Heart left ventricle (tissue), 16 donors: Measurements from ENCODE around the gene ARHGAP45. TPM values are rescaled to one million over a fixed set of nuclear protein-coding genes. Genes with fewer than 3 reads are reported as not detected.

Experiments
- ATAC-seq, 4 donors: fragments of 200-7000 bp; cut with Tn5 transposase; one replicate each; pipeline ENCODE4 v1.9.1; 2020 to 2022; ENCODE audit warnings: moderate library complexity in 4 of 4, mild to moderate bottlenecking in 3 of 4, moderate number of reproducible peaks in 1 of 4
- DNase-seq, 5 donors: peaks; one replicate each; pipeline ENCODE4 v3.0.0-alpha.2; 2020
- H3K27ac ChIP-seq, 12 donors: fragments of 200-600 bp; sonication (generic) in 4 of 12; one replicate each; pipeline versions ENCODE4 v1.5.0 to v1.8.0; 2016 to 2022; ENCODE audit warnings: mild to moderate bottlenecking in 2 of 12
- H3K27me3 ChIP-seq, 9 donors: fragments of 200-600 bp; sonication (generic) in 2 of 9; one replicate each; pipeline versions ENCODE4 v1.5.1 to v1.8.0; 2016 to 2022; ENCODE audit warnings: mild to moderate bottlenecking in 3 of 9
- H3K36me3 ChIP-seq, 9 donors: fragments of 200-600 bp; sonication (generic) in 2 of 9; one replicate each; pipeline versions ENCODE4 v1.5.0 to v1.8.0; 2018 to 2022; ENCODE audit warnings: mild to moderate bottlenecking in 2 of 9
- H3K4me1 ChIP-seq, 12 donors: fragments of 200-600 bp; sonication (generic) in 4 of 12; one replicate each; pipeline versions ENCODE4 v1.5.0 to v1.8.0; 2016 to 2022; ENCODE audit warnings: mild to moderate bottlenecking in 3 of 12
- H3K4me3 ChIP-seq, 12 donors: fragments of 200-600 bp; sonication (generic) in 4 of 12; one replicate each; pipeline versions ENCODE4 v1.5.0 to v1.8.0; 2017 to 2022; ENCODE audit warnings: mild to moderate bottlenecking in 9 of 12, moderate library complexity in 4 of 12
- H3K9me3 ChIP-seq, 12 donors: fragments of 200-600 bp; sonication (generic) in 4 of 12; one replicate each; pipeline versions ENCODE4 v1.5.0 to v1.8.0; 2016 to 2022; ENCODE audit warnings: mild to moderate bottlenecking in 1 of 12
- POLR2A ChIP-seq, 2 donors: fragments of 450-650 bp; IDR thresholded peaks; one replicate each; pipeline ENCODE4 v1.6.1; 2017; ENCODE audit warnings: antibody characterized with exemption in 2 of 2, mild to moderate bottlenecking in 2 of 2, moderate library complexity in 2 of 2
- WGBS, 4 donors: extraction: QIAGEN DNeasy Blood & Tissue Kit in 2 of 4; methylation state at CpG; one replicate each; pipeline versions ENCODE4 v1.1.5 to v1.1.7; 2013 to 2018; 5-methylcytosine and 5-hydroxymethylcytosine counted together
- intact Hi-C, 10 donors: fragments of 100-400 bp; cut with DNase I; formaldehyde crosslinking; loops; one replicate each; pipeline versions ENCODE4 v1.11.1 to v1.14.2; 2022
- polyA plus RNA-seq, 2 donors: library from polyadenylated mRNA; stranded (reverse); fragments of 200-250 nt; gene quantifications; one replicate each; pipeline ENCODE4 v1.2.3, GENCODE V29; 2013
- total RNA-seq, 9 donors: library from RNA; depleted of rRNA in 2 of 9; stranded (reverse); fragments of >200 nt in 2 of 9; fragmentation: NEBNext Ultra II Directional in 3 of 9; extraction: Animal tissue kit (Norgen Biotek cat#: 25700) in 3 of 9; gene quantifications; one replicate each; pipeline versions ENCODE4 v1.1.0 to v1.2.4, GENCODE V29; 2016 to 2023
- TF ChIP-seq, protein P1 (sequence below), 12 donors: fragments of 200-600 bp; sonication (generic) in 4 of 12; IDR thresholded peaks; one replicate each; pipeline versions ENCODE4 v1.5.0 to v1.8.0; 2018 to 2022; ENCODE audit warnings: antibody characterized with exemption in 12 of 12, mild to moderate bottlenecking in 5 of 12
- donor health status: ischemic (EF 13 %, LVEDD 7.1; RV severe dilation, severe dysfunction).
- donor health status: healthy with polysubstance abuse.
- donor health status: DM: no; HTN: yes; CAD: no.
- donor health status: DM: no; HTN: no; CAD: no.
- donor health status: ischemic (EF 25% LVEDD 6.9; RV normal size, moderate dysfunction).
- donor health status: ischemic (EF 25% LVEDD 5.7; RV mildly dilated, moderate dysfunction).
- donor health status: healthy.
- donor health status: DM: yes; HTN: yes; CAD: no.
- donor health status: ischemic (EF 35%, LVEDD 5.7; RV mildly dilated, moderate dysfunction).
- donor health status: nonischemic (EF 11% LVEDD 7.7; RV severe dilation, severe dysfunction).
- donor health status: DM: yes; HTN: yes; CAD: no.
- donor health status: PGD.
- donor health status: ischemic (EF 29% LVEDD 5.4; RV normal size, mild dysfunction).
- donor health status: nonischemic (EF 23%, LVEDD 6.1; RV moderate dilation, normal function).

ARHGAP45 gene
- total and polyA plus RNA-seq, 11 donors: 1.6 to 38.2 (median 4.7) TPM

DNA sequence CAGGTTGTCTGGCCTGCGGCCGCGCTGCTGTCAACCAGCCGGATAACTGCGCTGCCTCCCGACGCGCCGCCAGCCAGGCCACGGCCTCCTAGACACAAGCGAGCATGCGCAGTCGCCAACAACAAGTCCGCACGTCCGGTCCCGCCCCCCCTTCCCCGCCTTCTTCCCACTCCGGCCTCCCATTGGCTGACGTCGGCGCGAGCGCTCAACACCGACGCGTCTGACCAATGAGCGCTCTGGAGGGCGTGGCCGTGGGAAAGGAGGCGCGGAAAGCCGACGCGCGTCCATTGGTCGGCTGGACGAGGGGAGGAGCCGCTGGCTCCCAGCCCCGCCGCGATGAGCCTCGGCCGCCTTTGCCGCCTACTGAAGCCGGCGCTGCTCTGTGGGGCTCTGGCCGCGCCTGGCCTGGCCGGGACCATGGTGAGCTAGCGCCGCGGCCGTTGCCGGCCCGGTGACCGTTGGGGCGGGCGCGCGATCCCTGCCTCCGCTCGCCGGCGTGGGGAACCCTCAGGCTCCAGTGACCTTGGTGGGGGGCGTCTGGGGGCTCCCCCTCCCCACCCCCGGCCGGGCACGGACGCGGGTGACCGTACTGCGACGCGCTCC lies 36.8 kb downstream of the ARHGAP45 start, which contains the start of gene GPX4:
Gene GPX4, plus strand, starts transcription at position 287 of the 603 bp plus-strand sequence. Its CDS starts 50 bp downstream, at position 337.
- peaks cover 0 to 6% (median 0%) of the 10 kb centered on the region in 12 donors for H3K9me3 ChIP-seq
- H3K4me3 ChIP-seq: peak within 1 kb of the TSS; percentile 35 to 95 (median 76)
- ATAC-seq (peak; percentile 85 to 91 (median 90)), DNase-seq (peak; percentile 99 to 100 (median 100))
- peak; percentile 40 to 96 for TF ChIP-seq POLR2A (IDR thresholded peaks at IDR 0.05)
- TF ChIP-seq, protein P1, sequence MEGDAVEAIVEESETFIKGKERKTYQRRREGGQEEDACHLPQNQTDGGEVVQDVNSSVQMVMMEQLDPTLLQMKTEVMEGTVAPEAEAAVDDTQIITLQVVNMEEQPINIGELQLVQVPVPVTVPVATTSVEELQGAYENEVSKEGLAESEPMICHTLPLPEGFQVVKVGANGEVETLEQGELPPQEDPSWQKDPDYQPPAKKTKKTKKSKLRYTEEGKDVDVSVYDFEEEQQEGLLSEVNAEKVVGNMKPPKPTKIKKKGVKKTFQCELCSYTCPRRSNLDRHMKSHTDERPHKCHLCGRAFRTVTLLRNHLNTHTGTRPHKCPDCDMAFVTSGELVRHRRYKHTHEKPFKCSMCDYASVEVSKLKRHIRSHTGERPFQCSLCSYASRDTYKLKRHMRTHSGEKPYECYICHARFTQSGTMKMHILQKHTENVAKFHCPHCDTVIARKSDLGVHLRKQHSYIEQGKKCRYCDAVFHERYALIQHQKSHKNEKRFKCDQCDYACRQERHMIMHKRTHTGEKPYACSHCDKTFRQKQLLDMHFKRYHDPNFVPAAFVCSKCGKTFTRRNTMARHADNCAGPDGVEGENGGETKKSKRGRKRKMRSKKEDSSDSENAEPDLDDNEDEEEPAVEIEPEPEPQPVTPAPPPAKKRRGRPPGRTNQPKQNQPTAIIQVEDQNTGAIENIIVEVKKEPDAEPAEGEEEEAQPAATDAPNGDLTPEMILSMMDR (IDR thresholded peaks at IDR 0.05): no peak
- H3K27ac ChIP-seq: peak within 1 kb of the TSS; percentile 79 to 100 (median 98)
- intact Hi-C loops: loop anchor here in 5 of 10 donors (1.0 to 5.0 kb wide), 4 partner anchors 9 to 168 kb away; partner anchors contain the start of genes RNU6-2 (in 4 of the 5), TMEM259 (in 4 of the 5), CNN2 (in 1 of the 5) and POLR2E (in 1 of the 5)
- H3K4me1 ChIP-seq: peaks cover 0 to 74% (median 56%) of the 10 kb centered on the region in 12 donors
- 0 to 1% (median 0%) methylated on average over 46 to 75 of the region's 75 CpGs for WGBS, 4 donors
- H3K27me3 ChIP-seq: no peaks in the 10 kb centered on the region
- H3K36me3 ChIP-seq: peaks cover 0 to 31% (median 27%) of the 10 kb centered on the region in 9 donors

DNA sequence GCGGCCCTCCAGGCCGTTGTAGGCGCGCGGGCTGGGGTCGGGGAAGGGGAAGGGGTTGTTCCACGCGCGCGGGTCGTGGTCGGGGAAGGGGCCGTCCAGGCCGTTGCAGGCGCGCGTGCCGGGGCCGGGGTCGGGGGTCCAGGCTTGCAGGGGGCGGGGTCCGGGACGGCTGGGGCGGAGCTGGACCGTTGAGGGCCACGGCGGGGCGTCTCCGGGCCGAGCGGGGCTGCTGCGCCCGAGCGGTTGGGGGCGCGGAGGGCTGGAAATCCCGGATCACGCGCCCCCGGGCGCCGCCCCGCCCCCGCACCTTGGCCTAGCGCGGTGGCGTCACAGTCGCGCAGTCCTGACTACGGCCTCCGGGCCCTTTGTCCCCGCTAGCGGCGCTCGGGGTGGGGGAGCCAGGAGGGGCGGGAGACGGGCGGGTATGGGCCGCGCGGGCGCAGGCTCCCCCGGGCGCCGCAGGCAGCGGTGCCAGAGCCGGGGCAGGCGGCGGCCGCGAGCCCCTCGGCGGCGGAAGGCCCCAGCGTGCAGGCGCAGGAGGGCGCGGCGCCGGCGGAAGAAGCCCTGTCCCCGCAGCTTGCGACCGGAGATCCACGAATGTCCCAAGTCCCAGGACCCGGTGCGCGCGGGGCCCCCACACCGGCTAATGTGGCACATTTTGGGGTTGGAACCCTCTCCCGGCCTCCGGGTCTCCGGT lies 37.5 kb downstream of the ARHGAP45 start:
- DNase-seq: peak; percentile 72 to 90 (median 85)
- no peak for TF ChIP-seq POLR2A (IDR thresholded peaks at IDR 0.05)
- TF ChIP-seq, protein P1 (IDR thresholded peaks at IDR 0.05): peak in 1 of 12 donors; percentile 6
- H3K9me3 ChIP-seq: peaks cover 0 to 6% (median 0%) of the 10 kb centered on the region in 12 donors
- peak overlapping the region; percentile 35 to 95 (median 76) for H3K4me3 ChIP-seq
- intact Hi-C loops: loop anchor here in 5 of 10 donors (5.0 kb wide), 3 partner anchors 77 to 168 kb away; partner anchors contain the start of genes RNU6-2 (in 4 of the 5), TMEM259 (in 4 of the 5) and CNN2 (in 1 of the 5)
- H3K27me3 ChIP-seq: no peaks in the 10 kb centered on the region
- 0 to 1% (median 1%) methylated on average over 34 to 93 of the region's 93 CpGs for WGBS, 4 donors
- peak overlapping the region; percentile 79 to 100 (median 98) for H3K27ac ChIP-seq
- peak in 3 of 4 donors; percentile 14 to 54 (median 42) for ATAC-seq
- H3K4me1 ChIP-seq: peaks cover 0 to 67% (median 50%) of the 10 kb centered on the region in 12 donors
- H3K36me3 ChIP-seq: peaks cover 0 to 37% (median 32%) of the 10 kb centered on the region in 9 donors

DNA sequence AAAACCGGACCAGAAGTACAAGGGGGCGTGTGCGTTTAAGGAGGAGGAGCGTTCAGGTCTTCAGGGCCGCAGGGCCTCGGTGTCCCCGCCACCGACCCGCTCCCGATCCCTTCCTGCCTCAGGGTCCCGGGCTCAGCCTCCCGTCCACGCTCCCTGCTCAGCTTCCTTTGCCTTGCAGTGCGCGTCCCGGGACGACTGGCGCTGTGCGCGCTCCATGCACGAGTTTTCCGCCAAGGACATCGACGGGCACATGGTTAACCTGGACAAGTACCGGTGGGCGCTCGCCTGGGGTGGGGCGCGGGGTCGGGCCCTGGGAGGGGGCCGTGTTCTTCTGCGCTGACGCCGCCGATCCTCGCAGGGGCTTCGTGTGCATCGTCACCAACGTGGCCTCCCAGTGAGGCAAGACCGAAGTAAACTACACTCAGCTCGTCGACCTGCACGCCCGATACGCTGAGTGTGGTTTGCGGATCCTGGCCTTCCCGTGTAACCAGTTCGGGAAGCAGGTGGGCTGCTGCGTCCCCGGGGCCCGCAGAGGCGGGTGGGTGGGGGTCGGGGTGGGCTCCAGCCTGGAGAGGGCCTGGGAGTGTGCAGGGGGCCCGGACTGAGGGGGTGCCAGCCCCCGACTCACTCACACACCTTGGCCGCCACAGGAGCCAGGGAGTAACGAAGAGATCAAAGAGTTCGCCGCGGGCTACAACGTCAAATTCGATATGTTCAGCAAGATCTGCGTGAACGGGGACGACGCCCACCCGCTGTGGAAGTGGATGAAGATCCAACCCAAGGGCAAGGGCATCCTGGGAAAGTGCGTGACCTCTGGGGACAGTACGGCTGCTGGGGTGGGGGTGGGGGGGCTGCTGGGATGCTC lies 38.3 kb downstream of the ARHGAP45 start:
- Histone ChIP-seq H3K27ac (peak overlapping the region; percentile 79 to 100 (median 98)), H3K4me3 (peak overlapping the region; percentile 35 to 95 (median 76)), H3K27me3 (no peaks in the 10 kb centered on the region), H3K4me1 (peaks cover 0 to 60% (median 48%) of the 10 kb centered on the region in 12 donors), H3K9me3 (no peaks in the 10 kb centered on the region), H3K36me3 (peaks cover 0 to 45% (median 32%) of the 10 kb centered on the region in 9 donors)
- TF ChIP-seq, protein P1 (IDR thresholded peaks at IDR 0.05): no peak
- no peak for TF ChIP-seq POLR2A (IDR thresholded peaks at IDR 0.05)
- no peak for ATAC-seq
- WGBS, 4 donors: 28 to 64% (median 42%) methylated on average over 22 to 69 of the region's 69 CpGs
- no peak for DNase-seq
- intact Hi-C loops: no loop called here
